HT1080 (cell line): ENCODE measurements around the gene ABCB10. TPM values are rescaled to one million over a fixed set of nuclear protein-coding genes. Genes with fewer than 3 reads are reported as not detected.
"Not testable (repeated sequence)": the region's sequence is repeated elsewhere in the genome, so short reads cannot be mapped to it uniquely, and the experiment has no call there.

Experiments
- DNase-seq: peaks from one replicate; pipeline ENCODE4 v3.0.0-alpha.2; 2015; ENCODE audit warnings: low read depth
- small RNA-seq: library from RNA; depleted of rRNA; stranded (forward); fragments of <200 nt; gene quantifications from one replicate; pipeline ENCODE3, GENCODE V24; 2014
- total RNA-seq: library from RNA; depleted of rRNA; stranded (reverse); fragments of >200 nt; shearing (Covaris generic); gene quantifications from 2 replicates; pipeline ENCODE4 v1.2.3, GENCODE V29; 2014; rRNA removed

Gene ABCB10
- total RNA-seq, 1 experiment from 2014 or later: 27.6 TPM

- DNase-seq: no peak
Measured at GRCh38 chr1:229479660-229480399, 78.7 kb downstream of the ABCB10 start.

GRCh38 chr1:229478852-229479251, 79.7 kb downstream of the ABCB10 start:
- no peak for DNase-seq

DNA sequence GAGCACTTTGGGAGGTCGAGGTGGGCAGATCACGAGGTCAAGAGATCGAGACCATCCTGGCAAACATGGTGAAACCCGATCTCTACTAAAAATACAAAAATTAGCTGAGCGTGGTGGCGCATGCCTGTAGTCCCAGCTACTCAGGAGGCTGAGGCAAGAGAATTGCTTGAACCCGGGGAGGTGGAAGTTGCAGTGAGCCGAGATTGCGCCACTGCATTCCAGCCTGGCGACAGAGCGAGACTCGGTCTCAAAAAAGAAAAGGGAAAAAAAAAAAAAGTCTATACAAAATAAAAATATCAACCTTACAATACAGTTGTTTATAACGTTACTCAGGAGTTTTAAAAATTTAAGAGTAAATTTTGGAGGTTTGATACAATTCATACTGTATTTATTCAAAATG, 82.6 kb downstream of the ABCB10 start:
- not testable (repeated sequence) for DNase-seq

DNA sequence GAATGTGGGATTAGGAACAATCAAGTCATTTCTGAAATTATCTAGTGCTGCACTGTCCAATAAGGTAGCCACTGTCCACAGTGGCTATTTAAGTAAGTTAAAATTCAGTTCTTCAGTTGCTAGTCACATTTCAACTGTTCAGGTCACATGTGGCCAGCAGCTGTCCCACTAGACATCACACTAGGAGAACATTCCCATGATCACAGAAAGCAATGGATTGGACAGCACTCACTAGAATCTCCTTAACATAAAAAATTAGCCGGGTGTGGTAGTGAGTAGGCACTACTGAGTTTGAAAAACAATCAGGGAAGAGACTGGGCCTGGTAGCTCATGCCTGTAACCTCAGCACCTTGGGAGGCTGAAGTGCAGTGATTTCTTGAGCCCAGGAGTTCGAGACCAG, 84.0 kb downstream of the ABCB10 start:
- no peak for DNase-seq

DNA sequence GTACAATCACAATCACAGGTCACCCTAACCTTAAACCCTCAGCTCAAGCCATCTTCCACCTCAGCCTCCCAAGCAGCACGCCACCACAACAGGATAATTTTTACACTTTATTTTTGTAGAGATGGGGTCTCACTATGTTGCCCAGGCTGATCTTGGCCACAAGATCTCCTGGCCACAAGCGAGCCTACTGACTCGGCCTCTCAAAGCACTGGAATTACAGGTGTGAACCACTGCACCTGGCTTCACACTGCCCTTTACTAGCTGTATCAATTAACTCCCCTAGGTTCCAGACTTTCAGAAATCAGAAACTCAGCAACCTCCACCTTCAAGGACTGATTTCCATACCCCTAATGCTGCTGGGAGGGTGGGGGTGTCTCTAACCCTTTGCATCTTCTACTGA, 87.3 kb downstream of the ABCB10 start:
- DNase-seq: no peak

DNA sequence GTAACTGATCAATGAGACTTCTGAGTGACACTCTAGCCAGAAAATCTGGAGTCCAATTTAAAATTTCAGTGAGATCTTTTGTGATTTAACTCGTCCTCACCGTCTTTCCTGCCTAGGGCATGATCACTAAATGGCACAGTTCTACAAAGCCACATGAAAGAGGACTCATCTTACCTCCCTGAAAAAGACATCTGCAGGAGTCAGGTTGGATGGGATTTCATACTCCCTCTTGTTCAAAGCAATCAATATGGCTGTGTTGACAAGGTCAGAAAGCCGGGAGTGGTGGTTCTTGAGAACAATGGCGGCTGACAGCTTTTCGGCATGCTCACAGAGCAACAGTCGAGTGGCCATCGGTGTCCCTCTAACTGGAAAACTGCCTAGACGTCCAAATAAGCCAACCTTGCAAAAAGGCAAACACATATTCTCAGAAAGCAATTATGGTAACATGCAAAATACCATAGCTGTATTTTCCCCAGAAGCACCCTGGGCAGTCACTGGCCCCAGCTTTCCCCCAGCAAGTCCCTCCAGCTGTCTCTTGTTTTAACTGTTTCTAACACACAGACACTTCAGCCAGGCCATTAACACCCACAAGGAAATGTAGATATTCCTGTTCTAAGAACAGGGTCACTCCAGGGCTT, 88.0 kb downstream of the ABCB10 start:
- DNase-seq: no peak

- no peak for DNase-seq
Measured at GRCh38 chr1:229466887-229467286, 91.6 kb downstream of the ABCB10 start.

Small RNA genes within 50 kb of the gene (small RNA-seq; reads per million reads assigned to genes)
- not detected for gene HMGN2P19
- gene RNA5SP78: not detected
- not detected for gene RNU4-21P

Other genes starting within 250 kb of the ABCB10 start
- gene CCSAP, start 215.7 kb downstream of the ABCB10 start, total RNA-seq: 4.8 and 5.4 TPM in 2 replicates
- not detected in 2 replicates for gene ACTA1, start 124.6 kb downstream of the ABCB10 start, total RNA-seq
- gene NUP133, start 50.4 kb downstream of the ABCB10 start, total RNA-seq: 25.5 and 38.7 TPM in 2 replicates
- gene TAF5L, start 67.4 kb upstream of the ABCB10 start, total RNA-seq: 32.9 and 40.5 TPM in 2 replicates
- gene URB2, start 67.5 kb upstream of the ABCB10 start, total RNA-seq: 27.8 and 31.8 TPM in 2 replicates